HL-60/S4 (cell line): ENCODE data around the gene PIGN.

ENCODE experiments used
- in situ Hi-C: fragments of 300-500 bp; cut with MboI; formaldehyde crosslinking; loops from 2 replicates; pipeline ENCODE4 v1.14.3; 2022; ENCODE audit warnings: low sequenced_read_pairs

Gene PIGN

GRCh38 chr18:62122330-62122729 is 64.5 kb downstream of the PIGN start:
- in situ Hi-C loops, result no loop called here

- in situ Hi-C loops, result no loop called here
Measured at GRCh38 chr18:62119884-62120283, 67.0 kb downstream of the PIGN start.

GRCh38 chr18:62118328-62118727 is 68.5 kb downstream of the PIGN start:
- in situ Hi-C loops, result no loop called here

DNA sequence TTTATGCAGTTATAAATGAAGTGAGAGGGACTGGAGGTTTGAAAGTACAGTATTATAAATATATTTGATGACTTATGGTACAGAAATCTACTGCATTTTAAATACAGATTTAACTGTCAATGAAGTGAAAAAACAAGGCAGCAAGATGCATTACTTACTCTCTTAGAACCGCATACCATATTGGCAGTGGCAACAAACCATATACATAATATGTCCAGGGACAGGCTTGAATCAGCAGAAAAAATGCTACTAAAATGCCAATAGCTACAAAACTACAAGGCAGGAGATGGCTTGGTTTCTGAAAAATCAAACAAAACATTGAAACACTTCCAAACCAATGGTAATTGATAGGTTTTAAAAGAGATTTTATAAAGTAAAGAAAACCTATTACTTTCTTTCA is 77.2 kb downstream of the PIGN start:
- in situ Hi-C loops, result no loop called here

DNA sequence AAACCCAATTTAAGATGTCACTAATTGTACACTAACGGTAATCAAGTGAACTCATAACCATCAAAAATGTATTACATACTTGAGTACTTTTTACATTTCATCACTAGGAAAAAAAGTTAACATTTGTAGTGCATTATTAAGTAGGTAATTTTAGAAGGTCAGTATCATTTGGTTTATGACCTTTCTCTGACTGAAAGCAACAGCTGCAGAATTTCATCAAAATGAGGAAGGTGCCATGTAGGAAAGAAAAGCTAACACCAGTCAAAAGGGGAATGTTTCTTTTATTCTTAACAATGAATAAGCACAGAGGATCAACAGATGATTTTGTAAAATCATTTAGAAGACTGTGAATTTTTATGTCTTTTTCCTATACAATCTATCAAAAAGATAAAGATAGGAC is 79.0 kb downstream of the PIGN start:
- in situ Hi-C loops, result no loop called here

DNA sequence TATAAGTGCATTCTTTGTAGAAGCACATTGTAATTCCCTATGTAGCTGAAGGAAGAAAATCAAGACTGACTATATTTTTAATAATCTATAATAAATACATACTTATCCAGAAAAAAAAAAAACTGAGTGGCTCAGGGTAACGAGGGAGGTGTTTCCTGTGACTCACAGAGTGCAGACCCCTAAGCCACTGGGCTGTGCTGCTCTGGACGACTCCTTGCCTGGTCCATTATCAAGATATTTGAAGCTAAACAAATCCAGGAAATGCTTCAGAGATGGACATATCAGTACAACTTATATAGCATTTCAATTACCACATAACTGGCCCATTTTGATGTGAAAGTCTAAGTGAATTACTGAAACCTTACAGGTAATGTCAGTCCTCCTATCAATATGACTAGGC is 80.6 kb downstream of the PIGN start:
- in situ Hi-C loops, result no loop called here

GRCh38 chr18:62105376-62105775 is 81.5 kb downstream of the PIGN start:
- in situ Hi-C loops, result no loop called here

DNA sequence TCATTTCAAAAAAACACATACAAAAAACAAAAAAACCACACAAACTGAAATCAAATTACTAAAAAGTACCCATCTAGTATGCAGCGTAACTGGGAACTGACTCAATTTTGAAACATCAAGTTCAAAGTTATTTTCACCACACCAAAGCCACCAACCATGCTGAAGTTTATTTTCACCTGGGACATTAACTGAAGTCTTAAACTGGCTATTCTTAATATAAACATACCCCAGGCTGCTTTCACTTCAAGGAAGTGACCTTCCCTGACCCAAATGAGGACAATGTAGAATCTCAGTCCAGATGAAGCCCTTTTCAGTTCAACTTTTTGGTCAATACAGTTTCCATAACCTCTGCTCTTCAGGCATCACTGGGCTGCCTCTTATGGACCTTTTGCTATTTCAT is 84.6 kb downstream of the PIGN start:
- in situ Hi-C loops, result no loop called here

DNA sequence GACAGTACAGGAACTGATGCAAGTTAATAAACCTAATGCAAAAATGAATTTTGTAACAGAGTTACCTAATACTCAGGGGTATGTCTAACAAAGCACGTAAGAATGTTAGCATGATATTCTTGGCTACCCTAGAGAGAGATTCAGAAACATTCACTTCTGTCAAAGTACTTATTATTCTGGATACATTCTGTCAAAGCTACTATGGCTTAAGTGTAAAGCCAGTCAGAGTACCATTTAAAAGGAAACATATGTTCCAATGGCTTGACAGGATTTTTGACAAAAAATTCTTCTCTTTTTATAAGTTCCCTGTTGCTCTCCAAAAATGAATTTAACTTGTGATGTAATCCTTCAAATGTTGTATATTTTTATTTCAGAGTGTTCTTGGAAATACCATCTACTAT is 85.5 kb downstream of the PIGN start:
- in situ Hi-C loops, result no loop called here

DNA sequence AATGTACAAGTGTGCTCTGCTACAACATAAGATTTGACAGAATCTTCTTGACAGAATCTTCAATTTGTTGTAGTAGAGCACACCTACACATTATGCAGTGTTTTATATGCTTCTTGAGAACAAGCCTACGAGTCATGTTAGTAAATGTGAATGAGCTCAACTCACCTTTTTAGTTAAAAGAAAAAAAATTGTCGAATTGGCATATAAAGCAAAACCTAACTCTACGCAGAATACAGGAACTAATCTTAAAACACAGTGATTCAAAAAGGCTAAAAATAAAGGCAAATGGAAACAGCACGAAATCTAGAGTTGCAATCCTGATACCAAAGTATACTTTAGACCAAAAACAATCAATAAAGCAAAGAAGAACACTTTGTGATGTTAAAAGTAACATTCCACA is 87.9 kb downstream of the PIGN start:
- in situ Hi-C loops, result no loop called here

DNA sequence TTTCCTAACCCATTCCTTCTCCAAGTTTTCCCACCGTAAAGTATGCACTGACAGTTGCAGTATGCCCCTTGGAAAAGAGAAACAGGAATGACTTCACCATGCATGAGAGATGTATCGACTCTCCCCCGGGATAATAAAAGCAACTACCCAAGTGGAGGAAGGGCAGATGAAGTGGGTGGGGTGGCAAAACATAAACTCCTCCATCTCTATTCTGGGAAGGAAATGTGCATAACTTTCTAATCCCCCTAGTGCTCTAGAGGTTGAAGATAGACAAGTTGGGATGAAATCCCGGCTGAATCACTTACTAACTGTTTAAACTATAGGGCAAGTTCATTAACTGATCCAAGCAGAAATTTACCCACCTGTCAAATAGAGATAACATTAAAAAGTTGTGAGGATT is 89.2 kb downstream of the PIGN start:
- in situ Hi-C loops, result no loop called here

DNA sequence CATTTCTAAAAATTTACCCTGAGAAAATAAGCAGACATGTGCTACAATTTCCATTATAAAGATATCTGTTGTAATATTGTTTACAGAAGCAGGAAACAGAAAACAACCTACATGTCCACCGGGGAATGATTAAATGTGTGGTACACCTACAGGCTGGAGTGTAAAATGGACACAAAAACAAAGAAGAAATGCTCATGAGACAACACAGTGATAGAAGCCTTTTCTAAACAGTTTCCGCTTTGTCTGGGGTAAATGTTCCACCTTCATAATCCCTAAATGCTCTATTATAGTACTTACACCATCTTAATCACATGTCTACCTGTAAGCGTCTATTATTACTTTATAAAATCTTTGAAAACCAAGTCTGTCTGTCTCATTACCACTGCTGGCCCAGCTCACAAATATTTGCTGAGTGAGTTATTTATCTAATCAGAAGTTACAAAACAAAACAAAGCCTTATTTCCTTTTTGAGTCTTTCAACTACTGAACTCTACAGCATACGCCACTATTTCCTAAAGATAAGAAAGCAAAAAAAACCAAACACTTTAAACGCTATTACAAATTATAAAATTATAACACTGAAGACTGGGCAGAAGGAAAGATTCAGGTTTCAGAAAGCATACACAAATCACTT is 95.3 kb downstream of the PIGN start:
- in situ Hi-C loops, result no loop called here

- in situ Hi-C loops, result no loop called here
Measured at GRCh38 chr18:62089174-62089573, 97.7 kb downstream of the PIGN start.

DNA sequence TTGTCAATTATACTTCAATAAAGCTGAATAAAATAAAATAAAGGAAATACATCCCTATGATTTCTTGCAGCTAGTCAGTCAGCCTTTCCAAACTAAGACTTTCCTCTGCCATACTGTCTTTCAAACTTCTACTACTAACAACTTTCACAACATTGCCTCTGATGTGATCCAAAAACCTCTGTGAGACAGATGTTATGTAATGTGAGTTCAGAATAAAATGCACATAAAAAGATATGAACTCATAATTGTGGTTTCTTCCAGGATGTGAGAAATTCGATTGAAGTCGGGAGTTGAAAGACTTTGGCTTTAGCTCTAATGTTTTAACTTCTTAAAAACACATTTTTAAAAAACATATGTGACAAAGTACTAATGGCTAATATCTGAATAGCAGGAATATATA is 98.7 kb downstream of the PIGN start:
- in situ Hi-C loops, result no loop called here

- in situ Hi-C loops, result no loop called here
Measured at GRCh38 chr18:62085756-62086155, 101.1 kb downstream of the PIGN start.

GRCh38 chr18:62081761-62082294 is 105.0 kb downstream of the PIGN start:
- in situ Hi-C loops, result no loop called here

DNA sequence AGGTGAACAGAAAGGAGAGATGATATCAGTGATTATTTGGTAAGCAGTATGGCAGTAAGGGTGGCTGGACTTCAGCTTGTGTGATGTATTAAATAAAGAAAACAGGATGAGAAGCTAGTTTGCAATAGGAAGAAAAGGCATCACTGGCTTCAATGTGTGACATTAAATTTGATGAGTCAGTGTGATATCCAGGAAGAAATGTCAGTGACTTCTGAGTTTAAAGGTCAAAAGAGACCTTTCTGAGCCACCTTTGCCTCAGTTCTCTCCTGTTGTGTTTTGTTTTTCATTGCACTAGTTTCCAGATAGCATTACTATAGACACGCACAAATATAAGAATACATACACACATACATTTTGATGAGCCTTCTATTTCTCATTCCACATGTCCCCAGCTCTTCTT is 105.6 kb downstream of the PIGN start:
- in situ Hi-C loops, result no loop called here

DNA sequence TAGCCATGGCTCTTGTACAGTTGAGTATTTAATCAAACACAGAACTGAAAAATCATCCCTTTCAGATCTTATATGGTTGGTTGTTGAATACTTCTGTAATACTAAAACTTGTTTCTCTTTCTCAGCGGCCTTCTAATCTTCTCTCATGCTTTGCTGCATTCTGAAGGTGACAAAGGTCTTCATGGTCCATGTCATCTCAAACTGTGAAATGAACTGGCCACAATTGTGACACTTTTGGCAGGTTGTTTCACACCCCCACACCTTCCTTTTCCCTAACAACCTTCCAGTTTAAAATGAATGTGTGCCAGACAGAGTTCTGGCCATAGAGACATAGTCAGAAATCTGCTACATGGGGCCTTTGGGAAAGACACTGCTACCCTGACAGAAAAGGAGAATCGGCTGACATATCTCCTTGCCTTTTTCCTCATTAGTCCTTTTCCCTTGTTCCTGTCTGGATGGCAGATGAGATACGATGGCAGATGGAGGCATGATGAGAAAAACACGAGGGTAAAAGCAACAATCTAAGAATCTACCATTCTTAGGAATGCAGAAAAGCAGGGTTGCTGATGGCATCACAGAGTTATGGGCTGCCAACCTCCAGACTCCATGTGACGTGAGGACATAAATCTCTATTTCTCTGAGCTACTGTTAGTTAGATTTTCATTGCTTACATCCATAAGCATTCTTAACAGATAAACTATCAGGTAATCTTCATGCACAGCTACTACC is 106.5 kb downstream of the PIGN start:
- in situ Hi-C loops, result no loop called here

DNA sequence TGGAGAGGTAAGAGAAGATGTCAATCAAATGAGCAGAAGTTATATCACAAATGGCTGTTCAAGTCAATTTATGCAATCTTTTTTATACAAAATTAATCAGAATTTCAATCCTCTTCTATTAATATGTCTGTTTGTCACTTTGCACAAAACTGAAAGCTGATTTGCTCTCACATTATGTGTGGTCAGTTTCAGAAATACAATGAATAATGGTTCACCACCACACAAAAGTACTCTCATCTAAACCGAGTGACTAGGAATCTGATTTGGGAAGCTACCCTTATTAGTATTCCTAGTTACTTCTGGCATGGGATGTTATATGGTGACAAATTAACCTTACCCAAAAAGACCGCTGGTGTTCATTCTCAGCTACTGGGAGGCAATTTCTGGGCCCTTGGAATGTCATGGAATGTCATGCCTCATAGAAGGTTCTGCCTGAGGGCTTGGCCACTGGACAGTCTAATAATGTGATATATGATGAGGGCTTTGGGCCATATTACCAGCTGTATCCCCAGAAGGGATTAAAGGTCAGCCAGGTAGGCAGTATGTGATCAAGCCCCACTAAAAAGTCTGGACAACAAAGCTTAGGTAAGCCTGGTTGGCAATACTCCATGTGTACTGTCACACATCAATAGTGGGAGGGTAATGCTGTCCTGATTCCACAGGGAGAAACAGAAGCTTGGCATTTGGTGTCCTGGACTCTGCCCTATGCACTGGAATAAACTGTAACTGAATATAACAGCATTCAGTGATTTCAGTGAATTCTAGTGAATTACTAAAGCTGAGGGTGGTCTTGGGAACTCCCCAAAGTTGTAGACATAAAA is 113.2 kb downstream of the PIGN start:
- in situ Hi-C loops, result no loop called here

DNA sequence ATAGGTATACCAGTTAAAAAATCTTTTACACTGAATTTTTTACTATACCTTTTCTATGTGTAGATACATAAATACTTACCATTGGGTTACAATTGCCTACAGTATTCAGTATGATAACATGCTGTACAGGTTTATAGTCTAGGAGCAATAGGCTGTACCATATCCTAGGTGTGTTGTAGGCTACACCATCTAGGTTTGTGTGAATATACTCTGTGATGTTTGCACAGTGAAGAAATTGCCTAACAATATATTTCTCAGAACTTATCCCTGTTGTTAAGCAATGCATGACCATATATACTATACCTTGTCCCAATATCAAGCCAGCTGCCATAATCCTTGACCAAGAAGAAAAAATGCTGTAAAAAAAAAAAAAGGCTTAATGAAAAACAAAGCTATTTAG is 114.5 kb downstream of the PIGN start:
- in situ Hi-C loops, result no loop called here

- in situ Hi-C loops, result no loop called here
Measured at GRCh38 chr18:62071071-62071470, 115.8 kb downstream of the PIGN start.

GRCh38 chr18:62070302-62070701 is 116.6 kb downstream of the PIGN start:
- in situ Hi-C loops, result no loop called here
